BE2C (cell line): ENCODE measurements around the gene CEBPG.

Experiments used
- DNase-seq: peaks from one replicate; pipeline ENCODE4 v3.0.0-alpha.2; 2020
- H3K27me3 ChIP-seq: fragments of 250-450 bp; sonication (Bioruptor Pico); 2 replicates; pipeline ENCODE4 v1.5.1; 2020; ENCODE audit warnings: mild to moderate bottlenecking
- H3K36me3 ChIP-seq: fragments of 250-450 bp; sonication (Bioruptor Pico); 2 replicates; pipeline ENCODE4 v1.5.1; 2020; ENCODE audit warnings: mild to moderate bottlenecking
- H3K4me1 ChIP-seq: fragments of 250-450 bp; sonication (Bioruptor Pico); 2 replicates; pipeline ENCODE4 v1.5.1; 2020
- H3K4me3 ChIP-seq: 2 replicates; pipeline ENCODE4 v1.5.1; 2011; ENCODE audit warnings: low read depth, low read length
- H3K9me3 ChIP-seq: fragments of 250-450 bp; sonication (Bioruptor Pico); 2 replicates; pipeline ENCODE4 v1.5.1; 2020
- CTCF ChIP-seq: IDR thresholded peaks from 2 replicates; pipeline ENCODE4 v1.5.1; 2012; ENCODE audit warnings: mild to moderate bottlenecking, low read depth, low read length

Gene CEBPG

GRCh38 chr19:33366897-33367296 is 6.6 kb upstream of the CEBPG start:
- H3K36me3 ChIP-seq = no peaks in the 10 kb centered on the region
- no peaks in the 10 kb centered on the region for H3K4me1 ChIP-seq
- no peak for DNase-seq
- H3K4me3 ChIP-seq = no peak overlapping the region
- TF ChIP-seq CTCF = no peak
- no peaks in the 10 kb centered on the region for H3K27me3 ChIP-seq
- H3K9me3 ChIP-seq = no peaks in the 10 kb centered on the region

- H3K36me3 ChIP-seq = no peaks in the 10 kb centered on the region
- H3K27me3 ChIP-seq = no peaks in the 10 kb centered on the region
- H3K9me3 ChIP-seq = no peaks in the 10 kb centered on the region
- no peaks in the 10 kb centered on the region for H3K4me1 ChIP-seq
- DNase-seq = no peak
- no peak for TF ChIP-seq CTCF
- H3K4me3 ChIP-seq = no peak overlapping the region
These were observed 5.2 kb upstream of the CEBPG start for GRCh38 chr19:33368074-33368864.

DNA sequence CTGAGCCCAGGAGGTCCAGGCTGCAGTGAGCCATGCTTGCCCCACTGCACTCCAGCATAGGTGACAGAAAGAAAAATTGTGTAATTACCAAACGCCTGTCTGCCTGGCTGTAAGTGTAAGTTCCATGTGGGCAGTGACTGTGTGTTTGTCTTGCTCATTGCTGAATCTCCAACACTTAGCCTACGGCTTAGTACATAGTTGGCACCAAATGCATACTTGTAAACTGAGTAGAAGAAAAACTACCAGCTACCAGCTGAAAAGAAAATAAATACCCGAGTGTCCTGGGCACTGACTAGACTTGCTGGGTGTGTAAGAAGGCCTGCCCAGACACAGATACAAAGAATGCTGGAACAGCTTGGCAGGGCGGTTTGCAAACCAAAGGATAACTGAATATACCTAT is 2.7 kb upstream of the CEBPG start:
- Histone ChIP-seq H3K36me3 (no peaks in the 10 kb centered on the region), H3K9me3 (no peaks in the 10 kb centered on the region), H3K4me3 (no peak overlapping the region), H3K27me3 (no peaks in the 10 kb centered on the region), H3K4me1 (no peaks in the 10 kb centered on the region; the same call in 1 of the 2 replicates)
- no peak for DNase-seq
- no peak for TF ChIP-seq CTCF

GRCh38 chr19:33374236-33374714 is 766 bp downstream of the CEBPG start:
- no peaks in the 10 kb centered on the region for H3K9me3 ChIP-seq
- peak; percentile 36 for DNase-seq
- H3K36me3 ChIP-seq = peaks cover 9% of the 10 kb centered on the region; the same call in 1 of the 2 replicates
- H3K4me3 ChIP-seq = peak overlapping the region; percentile 80
- H3K27me3 ChIP-seq = no peaks in the 10 kb centered on the region
- TF ChIP-seq CTCF = 0 out of 2 replicates have a peak, but pooled peaks have one; percentile 17
- peaks cover 11% of the 10 kb centered on the region for H3K4me1 ChIP-seq

DNA sequence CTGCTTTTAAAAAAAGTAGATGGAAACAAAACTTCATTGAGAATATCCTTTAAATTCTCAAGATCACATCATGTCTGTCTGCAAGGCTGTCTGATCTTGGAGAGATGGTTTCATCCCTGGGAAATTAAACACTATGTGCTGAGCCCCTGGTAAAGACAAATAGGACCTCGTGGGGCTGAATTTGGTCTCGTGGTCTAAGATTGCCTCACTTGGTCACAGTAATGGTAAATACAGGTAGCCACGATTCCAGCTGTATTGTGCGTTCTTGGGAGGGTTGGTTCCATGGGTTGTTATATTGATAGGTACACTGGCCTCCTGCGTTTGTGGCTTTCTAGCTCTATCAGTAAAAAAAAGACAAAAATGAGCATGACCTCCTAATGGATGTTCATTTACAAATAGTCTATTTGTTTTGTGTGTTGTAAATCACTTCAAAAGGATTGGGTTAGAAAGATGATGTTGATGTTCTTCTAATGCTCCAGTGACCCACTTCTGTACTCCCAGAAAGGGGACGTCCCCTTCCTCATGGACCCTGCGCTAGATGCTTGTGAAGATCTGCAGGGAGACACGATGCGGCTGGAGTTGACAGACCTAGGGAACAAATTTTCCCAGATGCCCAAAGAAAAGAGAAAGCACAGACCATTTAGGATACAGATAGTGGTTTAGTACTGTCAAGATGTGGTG is 1.8 kb downstream of the CEBPG start:
- no peak for TF ChIP-seq CTCF
- no peaks in the 10 kb centered on the region for H3K27me3 ChIP-seq
- H3K4me1 ChIP-seq = peaks cover 11% of the 10 kb centered on the region
- no peaks in the 10 kb centered on the region for H3K9me3 ChIP-seq
- no peak for DNase-seq
- H3K4me3 ChIP-seq = peak overlapping the region; percentile 80
- H3K36me3 ChIP-seq = peaks cover 18% of the 10 kb centered on the region

DNA sequence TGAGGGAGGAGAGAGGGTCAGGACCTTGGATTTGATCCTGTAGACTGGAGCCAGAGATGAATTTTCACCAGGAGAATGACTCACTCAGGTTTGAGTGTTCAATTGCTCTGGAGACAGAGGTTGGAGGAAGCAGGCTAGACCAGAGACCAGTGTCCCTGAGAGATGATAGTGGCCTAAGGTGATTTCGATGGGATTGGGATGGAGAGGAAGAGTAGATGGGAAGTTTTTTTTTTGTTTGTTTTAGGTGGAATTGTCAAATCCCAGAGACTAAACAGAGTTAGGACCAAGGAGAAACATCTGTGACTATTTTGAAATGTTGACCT is 2.3 kb downstream of the CEBPG start:
- H3K27me3 ChIP-seq = no peaks in the 10 kb centered on the region
- no peak for DNase-seq
- H3K4me3 ChIP-seq = peak overlapping the region; percentile 80; the same call in 1 of the 2 replicates
- no peak for TF ChIP-seq CTCF
- H3K4me1 ChIP-seq = peaks cover 11% of the 10 kb centered on the region
- peaks cover 21% of the 10 kb centered on the region for H3K36me3 ChIP-seq
- H3K9me3 ChIP-seq = no peaks in the 10 kb centered on the region
